ENCODE results near the gene RUVBL1. TPM values are rescaled to one million over a fixed set of nuclear protein-coding genes. Genes with fewer than 3 reads are reported as not detected.

The RUVBL1 gene
- total RNA-seq, 2 experiments from 2014 or later: 5.6 to 7.7 TPM

GRCh38 chr3:128069271-128069670, 54.3 kb downstream of the RUVBL1 start:
- H3K27ac ChIP-seq (ENCODE audit: low read depth in 1 of 2, low read length in 2 of 2): no peak overlapping the region
- H3K4me3 ChIP-seq (ENCODE audit: low read length): no peak overlapping the region
- intact Hi-C loops (cut with DNase I, micrococcal nuclease): no loop called here
- no peak for TF ChIP-seq CTCF (IDR thresholded peaks at IDR 0.05)
- peaks cover 87% of the 10 kb centered on the region for H3K36me3 ChIP-seq (ENCODE audit: insufficient read depth, low read length)
- no peaks in the 10 kb centered on the region for H3K27me3 ChIP-seq (ENCODE audit: control insufficient read depth in 1 of 2, insufficient read depth in 2 of 2, low read length in 2 of 2)
- H3K27ac Mint-ChIP-seq: no peak overlapping the region
- CTCF ChIA-PET: interaction anchor here (2.5 kb wide), 1 partner anchor 64 kb away, joined by 6 read pairs; no protein-coding TSS in a partner anchor
- peaks cover 3% of the 10 kb centered on the region for H3K4me1 Mint-ChIP-seq (ENCODE audit: low read depth)
- H3K27me3 Mint-ChIP-seq: no peaks in the 10 kb centered on the region
- DNase-seq (peak in 1 of 14 experiments; percentile 8), ATAC-seq (ENCODE audit: poor library complexity) (no peak)
- H3K9me3 ChIP-seq (ENCODE audit: control insufficient read depth in 1 of 2, insufficient read depth in 1 of 2, low read length in 2 of 2): peaks cover 0 to 8% of the 10 kb centered on the region in 2 experiments
- no peaks in the 10 kb centered on the region for H3K4me1 ChIP-seq (ENCODE audit: insufficient read depth, low read length)
- H3K4me3 Mint-ChIP-seq: no peak overlapping the region
- POLR2A ChIA-PET: no interaction called here
- H3K36me3 Mint-ChIP-seq (ENCODE audit: low read depth): peaks cover 72% of the 10 kb centered on the region
- no peaks in the 10 kb centered on the region for H3K9me3 Mint-ChIP-seq

GRCh38 chr3:128068156-128068620, 55.4 kb downstream of the RUVBL1 start:
- H3K36me3 Mint-ChIP-seq (ENCODE audit: low read depth): peaks cover 83% of the 10 kb centered on the region
- H3K4me1 Mint-ChIP-seq (ENCODE audit: low read depth): peaks cover 3% of the 10 kb centered on the region
- intact Hi-C loops (cut with DNase I, micrococcal nuclease): no loop called here
- Histone ChIP-seq H3K27me3 (ENCODE audit: control insufficient read depth in 1 of 2, insufficient read depth in 2 of 2, low read length in 2 of 2) (no peaks in the 10 kb centered on the region), H3K36me3 (ENCODE audit: insufficient read depth, low read length) (peaks cover 96% of the 10 kb centered on the region), H3K9me3 (ENCODE audit: control insufficient read depth in 1 of 2, insufficient read depth in 1 of 2, low read length in 2 of 2) (peaks cover 0 to 8% of the 10 kb centered on the region in 2 experiments), H3K4me1 (ENCODE audit: insufficient read depth, low read length) (no peaks in the 10 kb centered on the region), H3K4me3 (ENCODE audit: low read length) (no peak overlapping the region), H3K27ac (ENCODE audit: low read depth in 1 of 2, low read length in 2 of 2) (no peak overlapping the region)
- ChIA-PET POLR2A (no interaction called here), CTCF (interaction anchor here (0.8 to 2.5 kb wide), 2 partner anchors 16 to 65 kb away, joined by 3 to 6 read pairs; no protein-coding TSS in a partner anchor)
- no peaks in the 10 kb centered on the region for H3K27me3 Mint-ChIP-seq
- peak overlapping the region; percentile 26 for H3K27ac Mint-ChIP-seq
- ATAC-seq (ENCODE audit: poor library complexity): peak; percentile 76
- TF ChIP-seq CTCF (IDR thresholded peaks at IDR 0.05): peak; percentile 67
- H3K9me3 Mint-ChIP-seq: no peaks in the 10 kb centered on the region
- H3K4me3 Mint-ChIP-seq: no peak overlapping the region
- DNase-seq: peak in 4 of 14 experiments; percentile 39 to 68 (median 57)

- DNase-seq (no peak), ATAC-seq (ENCODE audit: poor library complexity) (no peak)
- no peak overlapping the region for H3K27ac ChIP-seq (ENCODE audit: low read depth in 1 of 2, low read length in 2 of 2)
- H3K9me3 ChIP-seq (ENCODE audit: control insufficient read depth in 1 of 2, insufficient read depth in 1 of 2, low read length in 2 of 2): peaks cover 0 to 8% of the 10 kb centered on the region in 2 experiments
- Mint-ChIP-seq H3K27me3 (no peaks in the 10 kb centered on the region), H3K36me3 (ENCODE audit: low read depth) (peaks cover 90% of the 10 kb centered on the region), H3K9me3 (no peaks in the 10 kb centered on the region), H3K4me3 (no peak overlapping the region), H3K27ac (no peak overlapping the region), H3K4me1 (ENCODE audit: low read depth) (peaks cover 3% of the 10 kb centered on the region)
- no peaks in the 10 kb centered on the region for H3K27me3 ChIP-seq (ENCODE audit: control insufficient read depth in 1 of 2, insufficient read depth in 2 of 2, low read length in 2 of 2)
- H3K4me3 ChIP-seq (ENCODE audit: low read length): no peak overlapping the region
- peaks cover 97% of the 10 kb centered on the region for H3K36me3 ChIP-seq (ENCODE audit: insufficient read depth, low read length)
- CTCF ChIA-PET: interaction anchor here (0.8 kb wide), 1 partner anchor 16 kb away, joined by 3 read pairs; no protein-coding TSS in a partner anchor
- no peak for TF ChIP-seq CTCF (IDR thresholded peaks at IDR 0.05)
- intact Hi-C loops (cut with DNase I, micrococcal nuclease): no loop called here
- POLR2A ChIA-PET: no interaction called here
- H3K4me1 ChIP-seq (ENCODE audit: insufficient read depth, low read length): no peaks in the 10 kb centered on the region
Measured at GRCh38 chr3:128067489-128067888, 56.1 kb downstream of the RUVBL1 start.
